GM12878 (cell line): ENCODE measurements around the gene ITPRIP.

Experiments
- BRCA1 ChIP-seq: IDR thresholded peaks from 2 replicates; pipeline ENCODE4 v1.6.1; 2011; ENCODE audit warnings: low read depth, low read length, improper control_type of control experiment
- EZH2 ChIP-seq: IDR thresholded peaks from 2 replicates; pipeline ENCODE4 v1.6.1; 2012; ENCODE audit warnings: low read depth, mild to moderate bottlenecking, control low read depth, inconsistent platforms, low read length, borderline replicate concordance; ENCODE audit not compliant: control insufficient read depth
- GATAD2B ChIP-seq: fragments of 450-650 bp; conservative IDR thresholded peaks from 2 replicates; pipeline ENCODE4 v1.6.1; 2017; ENCODE audit warnings: low read depth, mild to moderate bottlenecking, moderate library complexity
- JUND ChIP-seq: IDR thresholded peaks from 2 replicates; pipeline ENCODE4 v1.6.1; 2012; ENCODE audit warnings: low read depth, mild to moderate bottlenecking, low read length, improper control_type of control experiment, moderate library complexity
- POLR2AphosphoS5 ChIP-seq: IDR thresholded peaks from 2 replicates; pipeline ENCODE4 v1.6.1; 2011; ENCODE audit warnings: mild to moderate bottlenecking, low read length, inconsistent platforms
- RAD21 ChIP-seq: IDR thresholded peaks from 2 replicates; pipeline ENCODE4 v1.6.1; 2011; ENCODE audit warnings: mild to moderate bottlenecking, low read depth, low read length, moderate library complexity; ENCODE audit not compliant: insufficient read depth
- SIX5 ChIP-seq: IDR thresholded peaks from 2 replicates; pipeline ENCODE4 v1.6.1; 2011; ENCODE audit warnings: mild to moderate bottlenecking, low read depth, low read length, moderate library complexity; ENCODE audit not compliant: severe bottlenecking
- TCF12 ChIP-seq: IDR thresholded peaks from 2 replicates; pipeline ENCODE4 v1.6.1; 2011; ENCODE audit warnings: low read depth, mild to moderate bottlenecking, low read length
- ZNF207 ChIP-seq: fragments of 450-650 bp; IDR thresholded peaks from 2 replicates; pipeline ENCODE4 v1.6.1; 2014; ENCODE audit warnings: antibody characterized with exemption, mild to moderate bottlenecking, borderline replicate concordance
- ZSCAN29 ChIP-seq: fragments of 450-650 bp; IDR thresholded peaks from 2 replicates; pipeline ENCODE4 v1.6.1; 2017; ENCODE audit warnings: mild to moderate bottlenecking, moderate library complexity
- TF ChIP-seq, protein P1 (sequence below), 3 experiments: IDR thresholded peaks in 2 of 3; conservative IDR thresholded peaks in 1 of 3; 2 replicates each; pipeline ENCODE4 v1.5.1; 2011; ENCODE audit warnings: low read depth in 3 of 3, low read length in 3 of 3, mild to moderate bottlenecking in 3 of 3, control low read depth in 2 of 3, moderate library complexity in 2 of 3, inconsistent platforms in 1 of 3, mixed read lengths in 1 of 3; ENCODE audit not compliant: control insufficient read depth in 2 of 3, insufficient read depth in 1 of 3; ENCODE audit errors: extremely low read depth in 1 of 3
- TF ChIP-seq, protein P2 (sequence below): IDR thresholded peaks from 2 replicates; pipeline ENCODE4 v1.6.1; 2012; ENCODE audit warnings: mild to moderate bottlenecking, low read depth, low read length

- TF ChIP-seq TCF12 (no peak), POLR2AphosphoS5 (no peak), ZNF207 (no peak), EZH2 (no peak), ZSCAN29 (no peak), BRCA1 (no peak), JUND (no peak), SIX5 (no peak), RAD21 (no peak), GATAD2B (no peak)
- TF ChIP-seq, protein P1, sequence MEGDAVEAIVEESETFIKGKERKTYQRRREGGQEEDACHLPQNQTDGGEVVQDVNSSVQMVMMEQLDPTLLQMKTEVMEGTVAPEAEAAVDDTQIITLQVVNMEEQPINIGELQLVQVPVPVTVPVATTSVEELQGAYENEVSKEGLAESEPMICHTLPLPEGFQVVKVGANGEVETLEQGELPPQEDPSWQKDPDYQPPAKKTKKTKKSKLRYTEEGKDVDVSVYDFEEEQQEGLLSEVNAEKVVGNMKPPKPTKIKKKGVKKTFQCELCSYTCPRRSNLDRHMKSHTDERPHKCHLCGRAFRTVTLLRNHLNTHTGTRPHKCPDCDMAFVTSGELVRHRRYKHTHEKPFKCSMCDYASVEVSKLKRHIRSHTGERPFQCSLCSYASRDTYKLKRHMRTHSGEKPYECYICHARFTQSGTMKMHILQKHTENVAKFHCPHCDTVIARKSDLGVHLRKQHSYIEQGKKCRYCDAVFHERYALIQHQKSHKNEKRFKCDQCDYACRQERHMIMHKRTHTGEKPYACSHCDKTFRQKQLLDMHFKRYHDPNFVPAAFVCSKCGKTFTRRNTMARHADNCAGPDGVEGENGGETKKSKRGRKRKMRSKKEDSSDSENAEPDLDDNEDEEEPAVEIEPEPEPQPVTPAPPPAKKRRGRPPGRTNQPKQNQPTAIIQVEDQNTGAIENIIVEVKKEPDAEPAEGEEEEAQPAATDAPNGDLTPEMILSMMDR (IDR thresholded peaks at IDR 0.05 in 2 of 3, conservative IDR thresholded peaks at IDR 0.05 in 1 of 3; ENCODE audit: control insufficient read depth in 2 of 3, extremely low read depth in 1 of 3, insufficient read depth in 1 of 3, low read depth in 3 of 3, low read length in 3 of 3), result peak; percentile 20 to 46 (median 42); a peak in 4 of 6 replicates
- TF ChIP-seq, protein P2, sequence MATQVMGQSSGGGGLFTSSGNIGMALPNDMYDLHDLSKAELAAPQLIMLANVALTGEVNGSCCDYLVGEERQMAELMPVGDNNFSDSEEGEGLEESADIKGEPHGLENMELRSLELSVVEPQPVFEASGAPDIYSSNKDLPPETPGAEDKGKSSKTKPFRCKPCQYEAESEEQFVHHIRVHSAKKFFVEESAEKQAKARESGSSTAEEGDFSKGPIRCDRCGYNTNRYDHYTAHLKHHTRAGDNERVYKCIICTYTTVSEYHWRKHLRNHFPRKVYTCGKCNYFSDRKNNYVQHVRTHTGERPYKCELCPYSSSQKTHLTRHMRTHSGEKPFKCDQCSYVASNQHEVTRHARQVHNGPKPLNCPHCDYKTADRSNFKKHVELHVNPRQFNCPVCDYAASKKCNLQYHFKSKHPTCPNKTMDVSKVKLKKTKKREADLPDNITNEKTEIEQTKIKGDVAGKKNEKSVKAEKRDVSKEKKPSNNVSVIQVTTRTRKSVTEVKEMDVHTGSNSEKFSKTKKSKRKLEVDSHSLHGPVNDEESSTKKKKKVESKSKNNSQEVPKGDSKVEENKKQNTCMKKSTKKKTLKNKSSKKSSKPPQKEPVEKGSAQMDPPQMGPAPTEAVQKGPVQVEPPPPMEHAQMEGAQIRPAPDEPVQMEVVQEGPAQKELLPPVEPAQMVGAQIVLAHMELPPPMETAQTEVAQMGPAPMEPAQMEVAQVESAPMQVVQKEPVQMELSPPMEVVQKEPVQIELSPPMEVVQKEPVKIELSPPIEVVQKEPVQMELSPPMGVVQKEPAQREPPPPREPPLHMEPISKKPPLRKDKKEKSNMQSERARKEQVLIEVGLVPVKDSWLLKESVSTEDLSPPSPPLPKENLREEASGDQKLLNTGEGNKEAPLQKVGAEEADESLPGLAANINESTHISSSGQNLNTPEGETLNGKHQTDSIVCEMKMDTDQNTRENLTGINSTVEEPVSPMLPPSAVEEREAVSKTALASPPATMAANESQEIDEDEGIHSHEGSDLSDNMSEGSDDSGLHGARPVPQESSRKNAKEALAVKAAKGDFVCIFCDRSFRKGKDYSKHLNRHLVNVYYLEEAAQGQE, result no peak
Observed at GRCh38 chr10:104297697-104298660, 40.3 kb downstream of the ITPRIP start.
